ENCODE data around the gene TRIP10.

DNA sequence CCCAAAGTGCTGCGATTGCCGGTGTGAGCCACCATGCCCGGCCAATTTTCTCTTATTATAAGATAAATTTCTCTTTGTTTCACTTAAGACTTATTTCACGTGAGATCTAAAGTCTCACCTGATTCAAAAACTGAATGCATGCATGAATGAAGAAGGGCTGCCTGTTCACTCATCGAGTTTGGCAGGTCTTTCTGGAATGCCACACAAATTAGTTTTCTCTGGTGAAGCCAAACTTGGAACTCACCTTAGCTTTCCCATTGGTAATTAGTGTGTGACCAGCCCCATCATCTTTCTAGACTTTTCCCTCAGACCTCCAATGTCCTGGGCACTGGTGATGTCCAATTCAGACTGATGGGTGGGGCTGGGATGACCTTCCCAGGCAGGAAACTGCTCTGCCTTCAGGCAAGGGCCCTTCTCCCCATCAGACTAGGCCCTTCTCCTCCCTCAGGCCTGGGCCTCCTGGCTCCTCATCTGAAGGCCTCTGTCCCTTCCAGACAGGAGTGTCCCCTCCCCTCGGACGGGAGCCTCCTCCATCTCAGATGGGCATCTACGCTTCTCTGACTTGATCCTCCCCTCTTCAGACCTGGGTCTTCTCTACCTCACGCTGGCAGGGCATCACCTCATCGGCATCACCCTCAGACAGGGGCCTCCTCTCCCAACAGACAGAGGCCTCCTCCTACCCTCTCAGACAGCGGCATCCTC is 33.4 kb upstream of the TRIP10 start:
- TF ChIP-seq GATA2 (IDR thresholded peaks at IDR 0.05; ENCODE audit: low read depth, low read length) (no peak), GATA3 (IDR thresholded peaks at IDR 0.05; ENCODE audit: low read depth, low read length) (no peak)
